DND-41 (cell line): Measurements from ENCODE around the gene STXBP4.

ENCODE experiments used
- ATAC-seq: fragments of 200-7000 bp; cut with Tn5 transposase; 3 replicates; pipeline ENCODE4 v1.9.1; 2021; ENCODE audit warnings: low read depth; ENCODE audit not compliant: insufficient read depth
- DNase-seq: peaks from one replicate; pipeline ENCODE4 v3.0.0-alpha.2; 2020
- H2AFZ ChIP-seq: 2 replicates; pipeline ENCODE4 v1.6.0; 2012; ENCODE audit warnings: low read depth, low read length
- H3K27ac ChIP-seq: 2 replicates; pipeline ENCODE4 v1.5.1; 2012; ENCODE audit warnings: low read length, inconsistent platforms
- H3K27me3 ChIP-seq: fragments of 200-600 bp; sonication (generic); 2 replicates; pipeline ENCODE4 v1.6.0; 2012; ENCODE audit warnings: low read length, mild to moderate bottlenecking, inconsistent platforms; ENCODE audit not compliant: insufficient read depth, poor library complexity
- H3K36me3 ChIP-seq: 2 replicates; pipeline ENCODE4 v1.5.1; 2012; ENCODE audit warnings: low read length, inconsistent platforms; ENCODE audit not compliant: insufficient read depth
- H3K4me1 ChIP-seq: 2 replicates; pipeline ENCODE4 v1.5.1; 2012; ENCODE audit warnings: mild to moderate bottlenecking, low read length; ENCODE audit not compliant: insufficient read depth
- H3K4me2 ChIP-seq: 2 replicates; pipeline ENCODE4 v1.6.0; 2012; ENCODE audit warnings: mild to moderate bottlenecking, moderate library complexity, low read length, inconsistent platforms; ENCODE audit not compliant: insufficient read depth
- H3K4me3 ChIP-seq, 2 experiments: fragments of 200-600 bp in 1 of 2; shearing (Covaris generic) in 1 of 2; 2 replicates each; pipeline ENCODE4 v1.5.1; 2012 to 2016; ENCODE audit warnings: inconsistent platforms in 2 of 2, low read length in 2 of 2, mild to moderate bottlenecking in 2 of 2, low read depth in 1 of 2, moderate library complexity in 1 of 2
- H3K79me2 ChIP-seq: 2 replicates; pipeline ENCODE4 v1.6.0; 2012; ENCODE audit warnings: low read length, inconsistent platforms; ENCODE audit not compliant: insufficient read depth
- H3K9ac ChIP-seq: 2 replicates; pipeline ENCODE4 v1.6.0; 2012; ENCODE audit warnings: low read depth, mild to moderate bottlenecking, inconsistent platforms, low read length, moderate library complexity
- H3K9me3 ChIP-seq: 2 replicates; pipeline ENCODE4 v1.5.1; 2012; ENCODE audit warnings: low read length, moderate library complexity, mild to moderate bottlenecking, inconsistent platforms; ENCODE audit not compliant: insufficient read depth, severe bottlenecking
- H4K20me1 ChIP-seq: 2 replicates; pipeline ENCODE4 v1.6.0; 2012; ENCODE audit warnings: low read length; ENCODE audit not compliant: insufficient read depth
- EZH2 ChIP-seq: IDR thresholded peaks from 3 replicates; pipeline ENCODE4 v1.6.1; 2012; ENCODE audit warnings: borderline replicate concordance, low read depth, mild to moderate bottlenecking, moderate library complexity, low read length, inconsistent platforms; ENCODE audit not compliant: severe bottlenecking
- TF ChIP-seq, protein P1 (sequence below): IDR thresholded peaks from 2 replicates; pipeline ENCODE4 v1.5.1; 2012; ENCODE audit warnings: borderline replicate concordance, low read length, moderate library complexity, mild to moderate bottlenecking; ENCODE audit not compliant: poor library complexity, severe bottlenecking; ENCODE audit errors: extremely low read depth

Gene STXBP4

DNA sequence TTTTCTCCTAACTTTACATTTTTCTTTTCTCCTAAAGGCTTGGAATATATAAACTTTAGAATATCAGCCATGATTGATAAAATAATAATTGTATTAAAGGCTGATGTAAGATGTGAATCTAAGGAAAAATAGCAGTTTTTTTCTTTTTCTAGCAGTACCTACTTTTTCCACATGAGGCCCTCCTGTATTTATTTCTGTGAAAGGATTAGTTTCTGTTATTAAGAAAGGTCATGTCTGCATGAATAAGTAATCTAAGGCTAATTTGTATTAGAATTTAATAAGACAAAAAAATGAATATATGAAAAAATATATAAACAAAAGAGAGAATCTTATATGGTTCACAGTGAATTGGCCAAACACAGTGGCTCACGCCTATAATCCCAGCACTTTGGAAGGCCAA lies 85.3 kb downstream of the STXBP4 start:
- no peak overlapping the region for H3K4me2 ChIP-seq
- no peak for ATAC-seq
- H3K4me3 ChIP-seq = no peak overlapping the region
- TF ChIP-seq EZH2 = no peak
- TF ChIP-seq, protein P1, sequence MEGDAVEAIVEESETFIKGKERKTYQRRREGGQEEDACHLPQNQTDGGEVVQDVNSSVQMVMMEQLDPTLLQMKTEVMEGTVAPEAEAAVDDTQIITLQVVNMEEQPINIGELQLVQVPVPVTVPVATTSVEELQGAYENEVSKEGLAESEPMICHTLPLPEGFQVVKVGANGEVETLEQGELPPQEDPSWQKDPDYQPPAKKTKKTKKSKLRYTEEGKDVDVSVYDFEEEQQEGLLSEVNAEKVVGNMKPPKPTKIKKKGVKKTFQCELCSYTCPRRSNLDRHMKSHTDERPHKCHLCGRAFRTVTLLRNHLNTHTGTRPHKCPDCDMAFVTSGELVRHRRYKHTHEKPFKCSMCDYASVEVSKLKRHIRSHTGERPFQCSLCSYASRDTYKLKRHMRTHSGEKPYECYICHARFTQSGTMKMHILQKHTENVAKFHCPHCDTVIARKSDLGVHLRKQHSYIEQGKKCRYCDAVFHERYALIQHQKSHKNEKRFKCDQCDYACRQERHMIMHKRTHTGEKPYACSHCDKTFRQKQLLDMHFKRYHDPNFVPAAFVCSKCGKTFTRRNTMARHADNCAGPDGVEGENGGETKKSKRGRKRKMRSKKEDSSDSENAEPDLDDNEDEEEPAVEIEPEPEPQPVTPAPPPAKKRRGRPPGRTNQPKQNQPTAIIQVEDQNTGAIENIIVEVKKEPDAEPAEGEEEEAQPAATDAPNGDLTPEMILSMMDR = peak; percentile 41
- no peaks in the 10 kb centered on the region for H4K20me1 ChIP-seq
- H3K9me3 ChIP-seq = no peaks in the 10 kb centered on the region
- no peaks in the 10 kb centered on the region for H3K27me3 ChIP-seq
- H3K27ac ChIP-seq = no peak overlapping the region
- no peaks in the 10 kb centered on the region for H3K36me3 ChIP-seq
- no peaks in the 10 kb centered on the region for H3K79me2 ChIP-seq
- H2AFZ ChIP-seq = no peak overlapping the region
- H3K4me1 ChIP-seq = no peaks in the 10 kb centered on the region
- DNase-seq = no peak
- no peak overlapping the region for H3K9ac ChIP-seq

DNA sequence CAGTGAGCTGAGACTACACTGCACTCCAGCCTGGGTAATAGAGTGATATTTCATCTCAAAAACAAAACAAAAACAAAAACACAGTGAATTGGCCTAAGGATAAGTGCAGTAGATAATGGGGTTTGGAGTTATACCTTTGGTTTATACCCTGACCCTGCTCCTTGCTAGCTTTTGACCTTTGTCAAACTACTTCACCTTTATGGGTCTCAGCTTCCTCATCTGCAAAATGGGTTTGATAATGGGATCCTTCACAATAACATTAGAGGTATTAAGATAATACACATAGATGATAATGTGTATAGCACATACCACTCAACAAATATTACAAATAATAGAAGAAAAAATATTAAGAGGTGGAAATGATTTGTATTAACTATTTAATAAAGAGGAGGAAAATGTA lies 85.9 kb downstream of the STXBP4 start:
- H3K36me3 ChIP-seq = no peaks in the 10 kb centered on the region
- TF ChIP-seq, protein P1 = no peak
- no peak for TF ChIP-seq EZH2
- no peak overlapping the region for H3K4me2 ChIP-seq
- no peak overlapping the region for H3K4me3 ChIP-seq
- H3K9me3 ChIP-seq = no peaks in the 10 kb centered on the region
- no peak for DNase-seq
- H4K20me1 ChIP-seq = no peaks in the 10 kb centered on the region
- H2AFZ ChIP-seq = no peak overlapping the region
- H3K4me1 ChIP-seq = no peaks in the 10 kb centered on the region
- H3K27me3 ChIP-seq = no peaks in the 10 kb centered on the region
- H3K79me2 ChIP-seq = no peaks in the 10 kb centered on the region
- H3K9ac ChIP-seq = no peak overlapping the region
- no peak for ATAC-seq
- H3K27ac ChIP-seq = no peak overlapping the region

DNA sequence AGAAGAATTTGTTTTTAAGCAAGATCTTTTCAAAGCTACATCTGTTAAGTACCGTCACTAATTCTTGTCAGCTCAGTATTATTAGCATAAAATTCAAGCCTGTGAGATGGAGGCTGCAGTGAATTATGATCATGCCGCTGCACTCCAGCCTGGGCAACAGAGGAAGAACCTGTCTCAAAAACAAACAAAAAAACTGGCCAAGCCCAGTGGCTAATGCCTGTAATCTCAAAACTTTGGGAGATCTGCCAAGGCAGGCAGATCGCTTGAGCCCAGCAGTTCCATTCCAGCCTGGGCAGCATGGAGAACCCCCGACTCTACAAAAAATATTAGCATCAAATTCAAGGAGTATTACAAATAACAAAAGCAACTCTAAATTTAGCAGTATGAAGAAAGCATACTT lies 88.0 kb downstream of the STXBP4 start:
- TF ChIP-seq, protein P1 = no peak
- TF ChIP-seq EZH2 = no peak
- no peak for DNase-seq

DNA sequence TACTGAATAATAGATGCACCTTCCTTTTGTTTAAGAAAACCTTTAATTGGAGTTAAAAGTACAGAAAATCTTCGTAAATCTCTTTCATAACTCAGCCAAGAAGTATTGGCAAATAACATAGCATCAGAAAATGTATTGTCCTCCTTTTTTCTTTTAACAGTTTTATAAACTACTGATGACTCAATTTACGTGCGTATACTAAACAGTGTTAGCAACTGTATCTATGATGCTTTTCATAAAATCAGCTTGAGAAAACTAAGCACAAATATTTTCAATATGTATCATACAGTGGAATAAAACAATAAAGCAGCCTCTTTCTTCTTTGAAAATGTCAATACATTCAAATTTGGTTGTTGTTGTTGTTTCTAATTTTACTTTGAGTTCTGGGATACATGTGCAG lies 88.6 kb downstream of the STXBP4 start:
- no peak for DNase-seq
- no peaks in the 10 kb centered on the region for H3K4me1 ChIP-seq
- no peak overlapping the region for H3K27ac ChIP-seq

More for the DNA sequence above, 88.0 kb downstream of the STXBP4 start:
- ATAC-seq = no peak
- Histone ChIP-seq H3K4me1 (no peaks in the 10 kb centered on the region), H3K4me2 (no peak overlapping the region), H3K9ac (no peak overlapping the region), H2AFZ (no peak overlapping the region), H3K27me3 (no peaks in the 10 kb centered on the region), H3K27ac (no peak overlapping the region), H3K4me3 (no peak overlapping the region), H4K20me1 (no peaks in the 10 kb centered on the region), H3K9me3 (no peaks in the 10 kb centered on the region), H3K36me3 (no peaks in the 10 kb centered on the region), H3K79me2 (no peaks in the 10 kb centered on the region)

More for the DNA sequence above, 88.6 kb downstream of the STXBP4 start:
- no peak for TF ChIP-seq EZH2
- TF ChIP-seq, protein P1 = no peak
- ATAC-seq = no peak
- Histone ChIP-seq H4K20me1 (no peaks in the 10 kb centered on the region), H2AFZ (no peak overlapping the region), H3K79me2 (no peaks in the 10 kb centered on the region), H3K27me3 (no peaks in the 10 kb centered on the region), H3K9me3 (no peaks in the 10 kb centered on the region), H3K4me2 (no peak overlapping the region), H3K9ac (no peak overlapping the region), H3K4me3 (no peak overlapping the region), H3K36me3 (no peaks in the 10 kb centered on the region)
